HCT116 (cell line): ENCODE measurements around the gene TPRG1L.

Source experiments
- FOSL1 ChIP-seq: IDR thresholded peaks from 2 replicates; pipeline ENCODE4 v1.6.1; 2012; ENCODE audit warnings: low read depth
- RAD21 ChIP-seq: IDR thresholded peaks from 2 replicates; pipeline ENCODE4 v1.6.1; 2012; ENCODE audit warnings: low read depth, mild to moderate bottlenecking
- TF ChIP-seq, protein P1 (sequence below), 3 experiments: fragments of 200-600 bp in 1 of 3; sonication (generic) in 1 of 3; IDR thresholded peaks in 2 of 3; conservative IDR thresholded peaks in 1 of 3; 2 replicates each; pipeline ENCODE4 v1.5.1; 2012 to 2017; ENCODE audit warnings: low read depth in 2 of 3, low read length in 2 of 3, antibody characterized with exemption in 1 of 3, borderline replicate concordance in 1 of 3, control low read depth in 1 of 3, mild to moderate bottlenecking in 1 of 3, mixed read lengths in 1 of 3, mixed run types in 1 of 3, moderate library complexity in 1 of 3; ENCODE audit not compliant: insufficient read depth in 1 of 3
- TF ChIP-seq, protein P2 (sequence below): IDR thresholded peaks from 2 replicates; pipeline ENCODE4 v1.6.1; 2012; ENCODE audit warnings: low read depth

DNA sequence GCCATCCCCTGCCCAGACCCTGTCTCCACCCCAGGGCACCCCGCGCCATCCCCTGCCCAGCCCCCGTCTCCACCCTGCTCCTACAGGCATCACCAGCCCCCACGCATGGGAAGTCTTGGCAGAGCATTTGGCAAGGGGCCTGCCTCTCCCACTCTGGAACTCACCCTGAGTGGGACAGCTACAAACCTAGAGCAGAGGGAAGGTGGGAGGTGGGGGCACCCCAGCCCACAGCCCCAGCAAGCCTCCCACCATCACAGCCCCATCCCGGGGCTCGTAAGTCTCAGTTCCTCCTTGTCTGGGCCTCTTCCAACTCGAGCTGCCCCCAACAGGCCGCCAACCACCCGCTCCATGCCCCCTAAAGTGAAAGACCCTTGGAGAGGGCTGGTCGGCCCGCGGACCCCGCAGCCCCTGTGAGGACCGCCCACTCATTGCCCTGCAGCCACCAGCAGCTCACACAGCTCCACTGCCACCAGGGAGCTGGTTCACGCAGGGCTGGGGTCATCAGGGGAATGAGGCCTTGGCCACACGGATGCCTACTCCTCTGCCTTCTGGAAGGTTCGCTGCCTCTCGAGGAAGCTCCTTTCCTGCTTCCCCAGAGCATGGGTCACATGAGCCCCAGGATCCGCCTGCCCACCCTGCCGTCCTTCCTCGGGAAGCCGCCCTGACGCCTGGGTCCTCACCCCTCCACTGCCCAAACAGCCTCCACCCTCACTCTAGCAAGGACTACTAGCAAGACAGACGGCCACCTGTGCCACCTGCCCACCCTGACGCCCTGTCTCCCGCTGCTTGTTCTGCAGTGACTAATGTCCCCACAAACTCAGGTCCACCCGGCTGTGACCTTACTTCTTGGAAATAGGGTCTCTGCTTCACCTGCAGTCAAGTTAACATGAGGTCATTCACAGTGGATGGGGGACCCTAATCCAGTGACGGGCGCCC, 27.9 kb upstream of the TPRG1L start:
- TF ChIP-seq RAD21 (no peak), FOSL1 (no peak)
- TF ChIP-seq, protein P1, sequence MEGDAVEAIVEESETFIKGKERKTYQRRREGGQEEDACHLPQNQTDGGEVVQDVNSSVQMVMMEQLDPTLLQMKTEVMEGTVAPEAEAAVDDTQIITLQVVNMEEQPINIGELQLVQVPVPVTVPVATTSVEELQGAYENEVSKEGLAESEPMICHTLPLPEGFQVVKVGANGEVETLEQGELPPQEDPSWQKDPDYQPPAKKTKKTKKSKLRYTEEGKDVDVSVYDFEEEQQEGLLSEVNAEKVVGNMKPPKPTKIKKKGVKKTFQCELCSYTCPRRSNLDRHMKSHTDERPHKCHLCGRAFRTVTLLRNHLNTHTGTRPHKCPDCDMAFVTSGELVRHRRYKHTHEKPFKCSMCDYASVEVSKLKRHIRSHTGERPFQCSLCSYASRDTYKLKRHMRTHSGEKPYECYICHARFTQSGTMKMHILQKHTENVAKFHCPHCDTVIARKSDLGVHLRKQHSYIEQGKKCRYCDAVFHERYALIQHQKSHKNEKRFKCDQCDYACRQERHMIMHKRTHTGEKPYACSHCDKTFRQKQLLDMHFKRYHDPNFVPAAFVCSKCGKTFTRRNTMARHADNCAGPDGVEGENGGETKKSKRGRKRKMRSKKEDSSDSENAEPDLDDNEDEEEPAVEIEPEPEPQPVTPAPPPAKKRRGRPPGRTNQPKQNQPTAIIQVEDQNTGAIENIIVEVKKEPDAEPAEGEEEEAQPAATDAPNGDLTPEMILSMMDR (IDR thresholded peaks at IDR 0.05 in 2 of 3, conservative IDR thresholded peaks at IDR 0.05 in 1 of 3; ENCODE audit: borderline replicate concordance in 1 of 3, insufficient read depth in 1 of 3, low read depth in 2 of 3, low read length in 2 of 3) = no peak
- TF ChIP-seq, protein P2, sequence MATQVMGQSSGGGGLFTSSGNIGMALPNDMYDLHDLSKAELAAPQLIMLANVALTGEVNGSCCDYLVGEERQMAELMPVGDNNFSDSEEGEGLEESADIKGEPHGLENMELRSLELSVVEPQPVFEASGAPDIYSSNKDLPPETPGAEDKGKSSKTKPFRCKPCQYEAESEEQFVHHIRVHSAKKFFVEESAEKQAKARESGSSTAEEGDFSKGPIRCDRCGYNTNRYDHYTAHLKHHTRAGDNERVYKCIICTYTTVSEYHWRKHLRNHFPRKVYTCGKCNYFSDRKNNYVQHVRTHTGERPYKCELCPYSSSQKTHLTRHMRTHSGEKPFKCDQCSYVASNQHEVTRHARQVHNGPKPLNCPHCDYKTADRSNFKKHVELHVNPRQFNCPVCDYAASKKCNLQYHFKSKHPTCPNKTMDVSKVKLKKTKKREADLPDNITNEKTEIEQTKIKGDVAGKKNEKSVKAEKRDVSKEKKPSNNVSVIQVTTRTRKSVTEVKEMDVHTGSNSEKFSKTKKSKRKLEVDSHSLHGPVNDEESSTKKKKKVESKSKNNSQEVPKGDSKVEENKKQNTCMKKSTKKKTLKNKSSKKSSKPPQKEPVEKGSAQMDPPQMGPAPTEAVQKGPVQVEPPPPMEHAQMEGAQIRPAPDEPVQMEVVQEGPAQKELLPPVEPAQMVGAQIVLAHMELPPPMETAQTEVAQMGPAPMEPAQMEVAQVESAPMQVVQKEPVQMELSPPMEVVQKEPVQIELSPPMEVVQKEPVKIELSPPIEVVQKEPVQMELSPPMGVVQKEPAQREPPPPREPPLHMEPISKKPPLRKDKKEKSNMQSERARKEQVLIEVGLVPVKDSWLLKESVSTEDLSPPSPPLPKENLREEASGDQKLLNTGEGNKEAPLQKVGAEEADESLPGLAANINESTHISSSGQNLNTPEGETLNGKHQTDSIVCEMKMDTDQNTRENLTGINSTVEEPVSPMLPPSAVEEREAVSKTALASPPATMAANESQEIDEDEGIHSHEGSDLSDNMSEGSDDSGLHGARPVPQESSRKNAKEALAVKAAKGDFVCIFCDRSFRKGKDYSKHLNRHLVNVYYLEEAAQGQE = no peak
